ENCODE results near the gene DNAJC21.
"Not testable (repeated sequence)": the region's sequence is repeated elsewhere in the genome, so short reads cannot be mapped to it uniquely, and the experiment has no call there.

The DNAJC21 gene

DNA sequence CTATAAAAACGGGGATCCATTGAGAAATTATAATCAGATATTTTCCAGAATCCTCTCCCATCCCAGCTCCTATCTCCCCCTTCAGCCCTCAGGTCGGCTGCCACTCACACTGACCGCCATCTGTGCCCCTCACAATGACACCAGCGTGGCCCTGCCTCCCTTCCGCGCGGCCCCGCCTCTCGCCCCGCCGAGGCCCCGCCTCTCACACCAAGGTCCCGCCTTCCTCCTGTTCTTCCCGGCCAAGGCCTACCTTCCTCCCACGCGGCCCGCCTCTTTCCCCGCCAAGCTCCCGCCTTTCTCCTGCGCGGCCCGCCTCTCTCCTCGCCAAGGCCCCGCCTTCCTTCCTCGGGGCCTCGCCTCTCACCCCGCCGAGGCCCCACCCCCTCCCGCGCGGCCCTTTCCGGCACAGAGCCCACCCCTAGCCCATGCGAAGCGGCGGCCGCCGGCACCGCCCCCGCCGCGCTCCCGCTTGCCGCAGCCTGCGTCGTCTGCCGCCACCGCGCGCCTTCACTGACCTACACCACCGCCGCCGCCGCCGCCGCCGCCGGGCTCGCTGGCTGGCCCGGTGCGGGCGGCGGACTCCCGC is at the start of gene DNAJC21:
TSS of gene DNAJC21 (plus strand) at position 426 of the 586 bp plus-strand sequence. CDS start 261 bp downstream, outside the sequence.
- DNase-seq, result peak; percentile 99

DNA sequence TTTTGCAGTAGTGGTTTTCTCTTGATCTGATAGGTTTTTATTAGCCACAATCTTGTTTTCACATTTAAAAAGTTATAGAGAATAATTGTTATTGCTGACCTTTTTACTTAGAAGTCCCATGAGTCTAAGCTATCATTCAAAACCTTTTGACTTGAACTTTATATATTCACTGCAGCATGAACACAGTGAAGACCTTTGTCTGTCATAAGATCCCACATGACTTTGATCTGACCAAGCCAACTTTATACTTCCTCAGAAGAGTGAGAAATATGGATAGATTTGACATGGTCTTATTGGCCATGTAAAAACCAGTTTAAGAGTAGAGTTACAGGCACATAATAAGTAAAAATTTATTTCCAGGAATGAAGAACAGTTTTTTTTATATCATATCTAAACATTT is 48.1 kb upstream of the DNAJC21 start:
- no peak for DNase-seq

DNA sequence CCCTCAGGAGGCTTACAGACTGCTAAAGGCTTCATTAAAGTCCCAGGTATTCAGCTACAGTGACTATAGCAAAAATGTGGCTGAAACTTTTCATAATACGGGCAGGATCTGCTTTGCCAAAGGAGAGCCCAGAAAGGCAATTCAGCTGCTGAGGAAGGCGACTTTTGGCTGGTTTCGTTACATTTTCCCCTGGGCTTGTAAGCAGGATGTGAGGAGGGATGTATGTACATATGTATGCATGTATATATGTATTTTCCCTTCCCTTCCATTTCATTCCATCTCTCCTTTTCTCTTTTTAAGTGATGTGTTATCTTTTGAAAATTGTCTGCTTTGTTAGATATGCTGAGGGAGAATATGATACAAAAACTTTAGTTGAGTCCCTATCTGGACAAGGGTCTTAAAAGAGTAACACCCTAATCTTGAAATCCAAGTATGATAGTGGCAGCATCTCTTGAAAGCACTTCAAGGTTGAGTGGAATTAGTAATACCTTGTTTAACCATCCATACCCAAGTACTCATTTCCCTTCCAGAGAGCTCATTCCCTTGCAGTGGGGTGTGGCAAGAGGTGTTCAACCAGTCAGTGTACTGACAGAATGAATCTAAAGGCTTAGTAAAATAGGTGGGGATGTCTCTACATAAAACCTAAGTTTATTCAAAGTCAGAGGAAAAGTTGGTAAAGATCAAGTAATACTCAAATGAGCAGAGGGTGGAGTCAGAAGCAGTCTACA is 42.8 kb upstream of the DNAJC21 start:
- DNase-seq, result no peak

DNA sequence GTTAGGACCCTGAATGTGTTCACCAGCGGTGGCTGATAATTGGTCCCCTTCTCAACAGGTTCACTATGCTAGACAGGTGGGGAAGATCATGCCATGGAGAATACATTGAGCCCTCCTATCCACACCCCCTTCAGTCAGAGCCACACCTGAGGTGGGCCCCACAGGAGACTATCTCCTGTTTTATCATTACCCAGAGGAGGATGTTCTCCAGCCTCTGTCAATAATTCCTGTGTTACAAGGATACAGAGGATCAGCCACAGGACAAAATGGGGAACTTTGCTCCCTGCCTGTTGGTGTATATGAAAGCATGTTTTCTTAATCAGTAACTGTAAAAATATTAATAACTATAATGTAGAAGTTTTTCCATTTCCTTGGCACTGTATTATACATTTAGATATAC is 40.0 kb upstream of the DNAJC21 start:
- DNase-seq, result no peak

DNA sequence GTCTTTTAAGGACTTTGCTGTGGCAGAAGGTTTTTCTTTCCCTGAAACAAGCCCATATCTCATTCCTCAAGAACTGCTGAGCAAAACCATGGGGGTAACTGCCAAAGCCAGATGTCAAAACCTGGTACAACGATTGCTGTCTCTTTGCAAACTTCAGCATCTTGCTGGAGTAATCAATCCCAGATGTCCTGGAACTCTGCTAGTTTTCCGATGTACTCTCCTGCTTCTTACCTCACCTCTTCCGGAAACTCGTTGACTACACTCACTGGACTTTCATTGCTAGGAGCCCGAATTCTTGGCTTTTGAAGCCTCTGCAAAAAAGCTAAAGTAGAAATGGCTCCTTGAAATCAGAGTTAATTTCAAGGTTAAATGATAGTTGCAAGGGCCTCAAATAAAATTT is 37.4 kb upstream of the DNAJC21 start:
- DNase-seq, result peak; percentile 77

DNA sequence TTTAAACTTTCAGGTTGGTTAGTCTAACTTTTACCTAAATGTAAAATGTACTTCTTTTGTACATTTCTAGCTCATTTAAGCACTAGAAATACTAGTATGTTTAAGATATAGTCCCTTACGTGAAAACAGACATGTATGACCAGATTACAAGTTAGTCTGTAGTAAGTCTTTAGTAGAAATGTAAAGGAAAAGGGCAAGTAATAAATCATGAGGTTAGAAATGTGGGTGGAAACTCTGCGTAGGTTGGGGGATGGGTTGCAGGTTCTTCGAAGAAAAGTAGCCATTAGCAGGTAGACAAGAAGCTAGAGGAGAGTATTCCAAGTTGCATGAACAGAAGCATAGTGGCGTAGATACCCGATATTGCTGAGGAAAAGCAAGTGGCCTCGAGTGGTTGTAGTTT is 36.9 kb upstream of the DNAJC21 start:
- DNase-seq, result no peak

DNA sequence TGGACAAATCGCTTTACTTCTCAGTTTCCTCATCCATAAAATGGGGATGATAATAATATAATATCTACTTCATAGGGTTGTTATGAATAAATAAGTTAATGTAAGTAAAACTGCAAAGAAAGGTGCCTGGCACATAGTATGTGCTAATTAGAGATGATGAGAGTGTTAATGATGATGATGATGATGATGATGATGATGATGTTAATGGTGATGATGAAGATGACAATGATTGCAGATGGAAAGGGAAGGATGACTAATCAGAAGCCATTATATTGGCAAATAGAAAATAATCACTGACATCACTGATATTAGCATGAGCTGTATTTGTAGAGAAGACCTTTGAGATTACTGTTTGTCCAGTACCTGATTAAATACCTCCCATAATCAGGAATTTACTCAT is 34.6 kb upstream of the DNAJC21 start:
- no peak for DNase-seq

DNA sequence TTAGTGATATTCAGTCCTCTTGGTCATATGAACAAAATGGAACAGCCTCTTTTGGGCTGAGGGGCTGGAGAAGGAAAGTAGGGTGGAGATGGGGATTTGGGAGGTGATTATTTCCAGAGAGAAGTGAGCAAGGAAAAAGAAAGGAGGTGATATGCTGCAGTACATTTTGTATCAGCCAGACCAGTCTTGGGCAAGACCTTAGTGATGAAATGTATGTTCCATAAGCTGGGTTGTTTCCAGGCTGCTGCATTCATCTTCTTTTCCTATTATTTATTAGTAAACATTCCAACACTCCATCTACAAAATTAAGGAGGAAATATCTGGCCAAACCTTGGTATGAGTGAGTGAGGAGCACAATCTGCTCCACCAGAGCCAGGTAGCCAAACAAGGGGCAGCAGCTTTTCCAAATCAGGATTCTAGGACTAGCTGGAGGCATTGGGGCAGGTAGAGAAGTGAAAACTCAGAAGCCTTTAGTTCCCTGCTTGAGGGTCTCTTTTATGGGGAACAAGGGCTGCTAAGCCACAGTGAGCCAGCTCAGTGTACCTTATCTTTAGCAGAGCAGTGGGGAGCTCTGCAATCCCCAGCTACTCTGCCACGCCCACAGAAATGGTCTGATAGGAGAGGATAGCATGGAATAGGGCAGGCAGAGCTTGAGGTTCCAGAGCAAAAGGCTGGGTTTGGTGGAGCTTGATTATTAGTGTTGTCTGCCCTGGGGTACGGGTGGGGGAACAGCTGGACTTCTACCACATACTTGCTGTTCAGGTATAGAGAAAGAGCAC is 33.5 kb upstream of the DNAJC21 start:
- no peak for DNase-seq

DNA sequence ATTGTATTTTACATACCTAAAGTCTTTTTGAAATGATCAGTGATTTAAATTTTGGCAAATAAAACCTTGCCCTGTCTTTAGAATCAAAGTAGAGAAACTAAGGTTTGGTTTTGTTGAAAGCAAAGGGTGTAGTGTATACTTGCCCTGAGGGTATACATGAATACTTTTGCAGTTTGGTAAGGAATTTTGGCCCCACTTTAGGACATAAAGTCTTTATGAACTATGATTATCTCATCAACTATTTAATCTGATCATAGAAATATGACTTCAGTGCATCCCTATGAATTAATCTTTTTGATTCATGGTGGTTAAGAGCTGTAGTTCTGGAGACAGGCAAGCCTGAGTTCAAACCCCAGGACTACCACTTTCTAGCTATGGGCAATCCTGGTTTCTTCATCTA is 31.7 kb upstream of the DNAJC21 start:
- DNase-seq, result no peak

DNA sequence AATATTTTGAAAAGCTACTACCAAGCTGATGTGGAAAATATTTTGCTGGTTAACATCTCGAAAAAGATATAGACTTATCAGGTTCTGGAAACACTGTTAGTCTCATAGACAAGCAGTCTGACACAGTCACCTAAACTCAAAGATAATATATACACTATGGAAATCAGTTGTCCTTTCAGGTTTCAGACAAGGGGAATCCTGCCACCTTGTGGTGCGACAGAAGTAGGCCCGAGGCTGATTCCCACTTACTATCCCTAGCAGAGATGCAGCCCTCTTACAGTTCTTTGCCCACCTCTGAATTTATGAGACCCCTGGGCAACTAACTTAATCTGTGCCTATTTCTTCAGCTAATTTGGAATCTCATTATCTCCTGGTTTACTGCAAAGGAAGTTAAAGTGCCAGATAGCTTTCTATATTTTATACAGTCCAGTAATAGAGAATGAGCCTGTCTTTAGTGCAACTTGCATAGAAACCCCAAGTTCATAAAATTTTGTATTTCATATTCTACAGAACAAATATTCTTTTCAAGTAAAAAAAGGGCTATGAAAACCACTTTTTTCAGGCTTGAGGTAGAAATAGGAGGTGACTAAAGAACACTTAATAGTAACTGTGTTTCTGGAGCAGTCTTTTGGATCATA is 31.0 kb upstream of the DNAJC21 start:
- DNase-seq, result peak; percentile 77

DNA sequence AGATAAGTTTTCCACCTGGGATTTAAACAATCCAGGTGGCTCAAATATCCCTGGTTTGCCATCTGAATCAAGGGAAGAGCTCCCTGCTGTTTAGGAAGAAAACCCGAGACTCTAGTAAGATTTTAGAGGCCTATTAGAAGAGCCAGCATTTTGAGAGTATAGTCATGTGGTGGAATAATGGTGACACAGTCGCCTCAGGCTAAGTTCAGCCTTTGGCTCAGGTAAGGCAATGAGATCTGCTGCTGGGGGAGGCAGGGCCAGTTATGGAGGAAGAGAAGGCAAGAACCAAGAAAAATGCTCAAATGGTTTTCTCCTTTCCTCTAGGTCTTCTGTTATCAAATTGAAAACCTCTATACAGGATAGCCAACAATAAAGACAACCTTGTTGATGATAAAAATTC is 30.3 kb upstream of the DNAJC21 start:
- no peak for DNase-seq

DNA sequence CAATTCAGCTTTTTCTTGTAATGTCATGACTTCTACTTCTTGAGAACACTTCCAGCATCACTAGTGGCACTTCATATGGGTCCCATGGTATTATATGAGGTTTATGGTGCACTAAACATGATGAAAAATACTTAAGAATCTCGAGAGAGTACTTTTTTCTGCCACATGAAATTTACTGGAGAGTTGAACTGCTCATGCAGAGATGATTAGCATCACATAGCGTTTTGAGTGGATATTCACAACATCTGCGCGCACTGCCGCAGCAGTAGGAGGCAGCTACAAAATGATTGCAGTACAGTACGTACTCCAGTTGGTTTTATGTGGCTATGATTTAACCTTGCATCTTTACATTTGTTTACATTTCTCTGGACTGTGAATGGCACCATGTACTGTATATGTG is 28.7 kb upstream of the DNAJC21 start:
- DNase-seq, result no peak

DNA sequence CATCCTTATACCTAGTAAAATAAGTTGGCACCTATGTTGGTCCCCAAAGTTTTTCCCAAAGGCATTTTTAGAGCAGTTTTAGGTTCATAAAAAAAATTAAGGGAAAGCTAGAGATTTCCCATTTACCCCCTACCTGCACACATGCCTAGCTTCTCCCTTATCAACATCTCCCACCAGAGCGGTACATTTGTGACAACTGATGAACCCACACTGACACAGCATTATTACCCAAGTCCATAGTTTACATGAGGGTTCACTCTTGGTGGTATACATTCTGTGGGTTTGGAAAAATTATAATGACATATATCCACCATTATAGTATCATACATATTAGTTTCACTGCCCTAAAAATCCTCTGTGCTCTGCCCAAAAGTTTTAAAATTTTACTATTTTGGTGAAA is 26.1 kb upstream of the DNAJC21 start:
- no peak for DNase-seq

DNA sequence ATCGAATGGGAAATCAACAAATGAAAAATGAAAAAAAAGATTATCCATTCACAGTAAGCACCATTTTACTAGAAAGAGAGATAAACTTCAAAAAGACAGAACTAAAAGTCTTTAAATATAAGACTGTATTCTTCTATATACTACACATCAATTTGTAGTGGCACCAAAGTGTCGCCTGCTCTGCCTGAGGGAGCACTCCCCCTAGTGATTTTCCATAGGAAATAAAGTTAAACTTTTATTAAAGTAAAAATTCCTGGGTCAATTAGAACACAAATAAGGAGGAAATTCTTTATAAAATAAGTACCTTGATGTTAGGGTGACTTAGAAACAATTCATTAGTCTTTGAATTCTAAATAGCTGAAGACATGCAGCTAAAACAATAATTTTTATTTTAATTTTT is 23.8 kb upstream of the DNAJC21 start:
- DNase-seq, result no peak

DNA sequence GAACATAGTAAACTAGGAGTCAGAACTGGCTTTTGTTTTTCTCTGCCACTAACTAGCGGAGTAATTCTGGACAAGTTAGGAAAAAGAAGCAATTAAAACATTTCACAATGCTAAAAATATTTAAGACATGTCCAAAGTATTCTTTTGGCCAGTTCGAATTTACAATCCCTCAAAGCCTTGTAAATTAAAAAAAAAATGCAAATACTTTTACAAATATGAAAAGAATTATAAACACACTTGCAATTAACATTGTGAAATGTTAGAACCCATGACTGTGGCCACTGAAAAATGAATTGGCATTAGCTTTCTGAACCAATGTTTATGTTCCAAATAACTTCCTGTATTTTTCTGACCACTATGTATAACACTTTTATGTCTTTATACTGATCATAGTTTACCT is 16.3 kb upstream of the DNAJC21 start:
- no peak for DNase-seq

DNA sequence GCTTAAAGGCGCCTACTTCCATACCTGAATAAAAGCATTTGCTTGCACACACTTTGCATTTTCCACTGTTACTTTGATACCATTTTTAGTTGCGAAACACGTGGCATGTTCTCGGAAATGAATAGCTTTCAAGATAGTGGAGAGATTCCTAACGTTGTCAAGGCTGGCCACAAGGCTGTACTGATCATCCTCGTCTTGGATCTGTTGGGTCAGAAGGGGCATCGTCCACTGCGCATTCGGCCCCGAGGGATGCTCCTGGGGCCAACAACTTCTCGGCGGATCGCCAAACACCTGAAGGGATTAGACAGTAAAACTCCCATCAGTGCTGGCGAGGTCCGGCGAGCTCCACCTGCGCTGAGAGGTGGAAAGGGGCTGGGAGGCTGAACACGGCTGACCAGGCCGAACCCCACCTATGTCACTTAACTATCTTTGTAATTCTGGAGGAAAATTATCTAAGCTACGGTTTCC is 14.7 kb upstream of the DNAJC21 start:
- DNase-seq, result peak; percentile 47

DNA sequence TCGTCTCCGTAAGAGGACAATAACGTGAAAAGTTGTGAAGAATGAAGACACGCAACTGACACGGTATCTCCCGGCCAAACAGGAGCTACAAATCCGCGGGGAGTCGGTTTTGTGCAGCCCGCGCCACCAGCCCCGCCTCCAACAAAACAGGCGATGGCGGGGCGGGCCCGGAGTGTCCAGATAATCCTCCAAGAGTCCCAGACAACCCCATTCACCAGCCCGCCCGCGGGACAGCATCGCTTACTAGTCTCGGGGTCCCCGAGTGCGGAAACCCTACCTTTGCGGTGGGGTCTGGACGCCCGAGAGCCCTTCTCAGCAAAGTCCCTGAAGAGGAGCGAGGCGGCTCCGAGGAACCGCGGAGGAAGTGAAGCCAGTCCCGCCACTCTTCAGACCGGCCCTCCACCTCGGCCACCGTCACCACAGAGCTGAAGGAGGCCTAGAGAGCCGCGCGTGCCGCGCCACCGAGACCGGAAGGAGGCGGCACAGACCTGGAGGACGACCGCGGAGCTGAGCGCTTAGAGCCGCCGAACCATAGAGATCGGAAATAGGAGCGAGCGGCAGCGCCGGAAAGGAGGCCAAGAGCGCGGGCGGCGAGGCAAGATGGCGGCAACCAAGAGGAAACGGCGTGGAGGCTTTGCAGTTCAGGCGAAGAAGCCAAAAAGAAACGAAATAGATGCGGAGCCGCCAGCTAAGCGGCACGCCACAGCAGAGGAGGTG is 14.1 kb upstream of the DNAJC21 start, which contains the start of the genes BRIX1 and RAD1:
TSS of gene BRIX1 (plus strand) at position 573 of the 717 bp plus-strand sequence. CDS start at position 601, 28 bp downstream.
TSS of gene RAD1 (minus strand) at position 366 of the 717 bp plus-strand sequence. CDS start 612 bp downstream, outside the sequence.
- peak; percentile 97 for DNase-seq

DNA sequence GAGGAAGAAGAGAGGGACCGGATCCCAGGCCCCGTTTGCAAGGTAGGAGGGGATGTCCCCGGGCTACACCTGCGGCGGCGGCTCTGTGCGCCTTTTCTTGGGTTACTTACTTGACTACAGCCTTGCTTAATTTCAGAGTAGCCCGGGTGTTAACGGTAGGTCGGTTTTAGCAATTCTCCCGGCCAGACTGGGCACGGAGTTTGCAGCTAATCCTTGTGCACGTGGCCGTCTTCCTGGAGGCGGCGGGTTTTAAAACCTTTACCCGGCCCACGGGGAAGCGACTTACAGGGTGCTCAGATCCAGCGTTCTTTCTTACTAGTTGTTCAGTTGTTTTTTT is 13.5 kb upstream of the DNAJC21 start:
- DNase-seq, result no peak

DNA sequence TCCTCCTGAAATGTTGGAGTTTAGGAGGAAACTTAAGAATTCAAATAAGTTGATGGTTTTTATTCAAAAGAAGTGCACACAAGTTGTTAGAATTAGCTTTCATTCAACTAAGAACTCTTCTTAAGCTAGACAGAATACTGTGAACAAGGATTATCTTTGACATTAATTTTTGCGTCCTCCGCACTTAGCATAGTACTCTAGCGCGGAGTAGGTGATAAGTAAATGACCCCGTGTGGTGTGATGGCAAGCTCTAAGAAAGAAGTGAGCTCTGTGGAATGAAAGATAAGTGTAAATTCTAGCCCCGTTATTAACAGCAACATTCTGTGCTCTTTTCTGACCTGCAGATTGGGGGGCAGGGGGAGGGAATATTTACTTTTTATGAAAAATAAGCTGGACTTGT is 12.8 kb upstream of the DNAJC21 start:
- DNase-seq, result no peak

DNA sequence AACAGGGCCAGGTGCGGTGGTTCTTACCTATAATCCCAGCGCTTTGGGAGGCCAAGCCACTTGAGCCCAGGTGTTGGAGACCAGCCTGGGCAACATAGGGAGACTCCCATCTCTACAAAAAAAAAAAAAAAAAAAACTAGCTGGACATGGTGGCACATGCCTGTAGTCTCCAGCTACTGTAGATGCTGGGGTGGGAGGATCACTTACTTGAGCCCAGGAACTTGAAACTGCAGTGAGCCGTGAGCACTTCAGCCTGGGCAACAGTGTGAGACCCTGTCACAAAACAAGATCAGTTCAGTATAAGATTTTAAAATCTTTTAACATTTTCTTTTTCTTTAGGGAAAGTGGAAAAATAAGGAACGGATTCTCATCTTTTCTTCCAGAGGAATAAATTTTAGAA is 11.3 kb upstream of the DNAJC21 start:
- no peak for DNase-seq

DNA sequence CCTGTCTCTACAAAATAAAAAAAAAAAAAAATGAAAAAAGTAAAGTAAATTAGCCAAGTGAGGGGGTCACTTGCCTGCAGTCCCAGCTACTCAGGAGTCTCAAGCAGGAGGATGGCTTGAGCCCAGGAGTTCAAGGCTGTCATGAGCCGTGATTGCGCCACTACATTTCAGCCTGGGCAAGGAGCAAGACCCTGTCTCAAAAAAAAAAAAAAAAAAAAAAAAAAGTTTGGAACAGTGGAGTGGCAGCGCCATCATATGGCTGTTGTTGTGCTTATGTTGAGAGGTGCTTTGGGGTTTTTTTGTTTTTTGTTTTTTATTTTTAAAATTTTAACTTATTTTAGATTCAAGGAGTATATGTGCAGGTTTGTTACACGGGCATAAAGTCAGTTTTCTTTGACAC is 10.3 kb upstream of the DNAJC21 start:
- no peak for DNase-seq

DNA sequence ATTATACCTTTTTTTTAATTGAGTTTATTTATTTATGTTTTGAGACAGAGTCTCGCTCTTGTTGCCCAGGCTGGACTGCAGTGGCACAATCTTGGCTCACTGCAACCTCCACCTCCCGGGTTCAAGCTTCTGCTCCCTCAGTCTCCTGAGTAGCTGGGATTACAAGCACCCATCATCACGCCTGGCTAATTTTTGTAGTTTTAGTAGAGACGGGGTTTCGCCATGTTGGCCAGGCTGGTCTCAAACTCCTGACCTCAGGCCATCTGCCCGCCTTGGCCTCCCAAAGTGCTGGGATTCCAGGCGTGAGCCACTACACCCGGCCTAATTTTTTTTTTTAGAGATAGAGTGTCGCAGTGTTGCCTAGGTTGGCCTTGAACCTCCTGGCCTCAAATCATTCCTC is 6.1 kb upstream of the DNAJC21 start:
- DNase-seq, result not testable (repeated sequence)
